ENCODE results near the gene RBM5. TPM values are rescaled to one million over a fixed set of nuclear protein-coding genes. Genes with fewer than 3 reads are reported as not detected.
A peak's percentile ranks its signal among the peaks of the same experiment; 100 is the strongest.

The RBM5 gene
- total RNA-seq, 1 donor from 2014 or later: 372 TPM

DNA sequence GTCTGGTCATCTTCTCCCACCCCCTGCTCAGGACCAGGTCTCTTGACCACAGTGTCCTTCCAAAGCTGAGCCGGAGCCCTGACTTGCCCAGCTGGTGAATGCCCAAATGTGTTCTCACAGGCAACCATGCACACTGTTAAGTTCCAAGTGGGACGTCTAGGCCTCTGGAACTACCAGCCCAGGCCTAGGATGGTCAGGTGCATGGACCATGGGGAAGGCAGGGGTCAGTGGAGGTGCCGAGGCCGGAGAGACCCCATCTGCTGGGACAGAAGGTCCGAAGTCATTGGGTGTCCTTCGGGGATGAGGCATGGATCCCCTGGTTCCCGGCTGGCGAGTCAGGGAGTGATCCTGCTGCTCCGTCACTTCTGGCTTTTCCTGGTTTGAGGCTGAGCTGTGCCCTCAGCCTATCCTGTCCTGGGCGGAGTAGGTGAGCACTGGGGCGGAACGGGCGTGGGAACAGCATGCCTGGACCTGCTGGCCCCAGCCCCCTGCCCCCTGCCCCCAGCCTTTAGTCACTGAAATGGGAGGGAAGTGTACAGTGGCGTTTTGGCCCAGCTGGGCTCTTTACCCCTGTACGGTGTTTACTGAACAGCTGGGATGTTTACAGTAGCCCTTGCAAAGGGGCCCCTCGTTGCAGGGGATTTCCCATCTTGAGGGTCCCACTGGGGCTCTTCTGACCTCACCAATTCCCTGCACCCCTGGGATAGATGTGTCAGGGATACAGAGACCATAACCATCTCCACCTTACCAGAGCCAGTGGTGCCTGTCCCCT lies 78.5 kb downstream of the RBM5 start:
- H3K79me2 ChIP-seq (ENCODE audit: low read depth): peaks cover 12% of the 10 kb centered on the region
- peaks cover 97% of the 10 kb centered on the region for H4K20me1 ChIP-seq (ENCODE audit: low read depth)
- Mint-ChIP-seq H3K36me3 (peaks cover 2% of the 10 kb centered on the region), H3K4me1 (peaks cover 69% of the 10 kb centered on the region), H3K4me3 (peak overlapping the region; percentile 76), H3K27me3 (ENCODE audit: insufficient read depth, low read depth) (peaks cover 10% of the 10 kb centered on the region), H3K27ac (peak overlapping the region; percentile 99), H3K9me3 (no peaks in the 10 kb centered on the region)
- peak; percentile 46 for DNase-seq (ENCODE audit: low spot score)
- no peak for TF ChIP-seq EZH2phosphoT487 (IDR thresholded peaks at IDR 0.05)
- TF ChIP-seq, protein P1, sequence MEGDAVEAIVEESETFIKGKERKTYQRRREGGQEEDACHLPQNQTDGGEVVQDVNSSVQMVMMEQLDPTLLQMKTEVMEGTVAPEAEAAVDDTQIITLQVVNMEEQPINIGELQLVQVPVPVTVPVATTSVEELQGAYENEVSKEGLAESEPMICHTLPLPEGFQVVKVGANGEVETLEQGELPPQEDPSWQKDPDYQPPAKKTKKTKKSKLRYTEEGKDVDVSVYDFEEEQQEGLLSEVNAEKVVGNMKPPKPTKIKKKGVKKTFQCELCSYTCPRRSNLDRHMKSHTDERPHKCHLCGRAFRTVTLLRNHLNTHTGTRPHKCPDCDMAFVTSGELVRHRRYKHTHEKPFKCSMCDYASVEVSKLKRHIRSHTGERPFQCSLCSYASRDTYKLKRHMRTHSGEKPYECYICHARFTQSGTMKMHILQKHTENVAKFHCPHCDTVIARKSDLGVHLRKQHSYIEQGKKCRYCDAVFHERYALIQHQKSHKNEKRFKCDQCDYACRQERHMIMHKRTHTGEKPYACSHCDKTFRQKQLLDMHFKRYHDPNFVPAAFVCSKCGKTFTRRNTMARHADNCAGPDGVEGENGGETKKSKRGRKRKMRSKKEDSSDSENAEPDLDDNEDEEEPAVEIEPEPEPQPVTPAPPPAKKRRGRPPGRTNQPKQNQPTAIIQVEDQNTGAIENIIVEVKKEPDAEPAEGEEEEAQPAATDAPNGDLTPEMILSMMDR (IDR thresholded peaks at IDR 0.05): no peak
- no peak for TF ChIP-seq EZH2 (IDR thresholded peaks at IDR 0.05)
- no peaks in the 10 kb centered on the region for H3K27me3 ChIP-seq
- H3K9me3 ChIP-seq (ENCODE audit: low read depth): no peaks in the 10 kb centered on the region
- H2AFZ ChIP-seq (replicated peaks): no peak overlapping the region
- H3K4me2 ChIP-seq: peak overlapping the region; percentile 66
- peak overlapping the region; percentile 58 for H3K27ac ChIP-seq
- peaks cover 64% of the 10 kb centered on the region for H3K4me1 ChIP-seq
- H3K36me3 ChIP-seq: no peaks in the 10 kb centered on the region
- no peak overlapping the region for H3K9ac ChIP-seq
- H3F3A ChIP-seq (ENCODE audit: low read depth): peaks cover 22% of the 10 kb centered on the region
- H3K4me3 ChIP-seq: no peak overlapping the region

- peaks cover 22% of the 10 kb centered on the region for H3F3A ChIP-seq (ENCODE audit: low read depth)
- H4K20me1 ChIP-seq (ENCODE audit: low read depth): peaks cover 97% of the 10 kb centered on the region
- no peak for DNase-seq (ENCODE audit: low spot score)
- Mint-ChIP-seq H3K4me1 (peaks cover 65% of the 10 kb centered on the region), H3K9me3 (no peaks in the 10 kb centered on the region), H3K4me3 (peak overlapping the region; percentile 67), H3K27me3 (ENCODE audit: insufficient read depth, low read depth) (peaks cover 10% of the 10 kb centered on the region), H3K27ac (peak overlapping the region; percentile 95), H3K36me3 (no peaks in the 10 kb centered on the region)
- no peak overlapping the region for H3K9ac ChIP-seq
- H3K79me2 ChIP-seq (ENCODE audit: low read depth): peaks cover 12% of the 10 kb centered on the region
- H2AFZ ChIP-seq (replicated peaks): no peak overlapping the region
- TF ChIP-seq EZH2 (IDR thresholded peaks at IDR 0.05): no peak
- no peak for TF ChIP-seq EZH2phosphoT487 (IDR thresholded peaks at IDR 0.05)
- TF ChIP-seq, protein P1 (IDR thresholded peaks at IDR 0.05): no peak
- no peak overlapping the region for H3K4me3 ChIP-seq
- no peaks in the 10 kb centered on the region for H3K27me3 ChIP-seq
- H3K4me2 ChIP-seq: peak overlapping the region; percentile 66
- peaks cover 64% of the 10 kb centered on the region for H3K4me1 ChIP-seq
- H3K9me3 ChIP-seq (ENCODE audit: low read depth): no peaks in the 10 kb centered on the region
- H3K36me3 ChIP-seq: no peaks in the 10 kb centered on the region
- peak overlapping the region; percentile 57 for H3K27ac ChIP-seq
These were observed 79.1 kb downstream of the RBM5 start for GRCh38 chr3:50167841-50168209.

- Histone ChIP-seq H3K27me3 (no peaks in the 10 kb centered on the region), H3F3A (ENCODE audit: low read depth) (peaks cover 22% of the 10 kb centered on the region), H3K9me3 (ENCODE audit: low read depth) (no peaks in the 10 kb centered on the region), H3K36me3 (no peaks in the 10 kb centered on the region), H3K4me2 (peak overlapping the region; percentile 66), H3K27ac (peak overlapping the region; percentile 57), H3K9ac (no peak overlapping the region), H3K79me2 (ENCODE audit: low read depth) (peaks cover 12% of the 10 kb centered on the region), H3K4me1 (peaks cover 64% of the 10 kb centered on the region), H2AFZ (replicated peaks) (no peak overlapping the region), H3K4me3 (peak overlapping the region; percentile 6), H4K20me1 (ENCODE audit: low read depth) (peaks cover 93% of the 10 kb centered on the region)
- DNase-seq (ENCODE audit: low spot score): peak; percentile 72
- Mint-ChIP-seq H3K4me3 (peak overlapping the region; percentile 67), H3K27ac (peak overlapping the region; percentile 95), H3K27me3 (ENCODE audit: insufficient read depth, low read depth) (peaks cover 8% of the 10 kb centered on the region), H3K9me3 (no peaks in the 10 kb centered on the region), H3K4me1 (peaks cover 64% of the 10 kb centered on the region), H3K36me3 (no peaks in the 10 kb centered on the region)
- TF ChIP-seq EZH2phosphoT487 (IDR thresholded peaks at IDR 0.05) (no peak), EZH2 (IDR thresholded peaks at IDR 0.05) (no peak)
- TF ChIP-seq, protein P1 (IDR thresholded peaks at IDR 0.05): no peak
These were observed 79.7 kb downstream of the RBM5 start for GRCh38 chr3:50168388-50168787.

Other genes with a start within 250 kb of the RBM5 start
- gene TRAIP, start 232.4 kb upstream of the RBM5 start, total RNA-seq (ENCODE audit: low replicate concordance): 24.4 and 32.2 TPM in 2 replicates
- gene CAMKV, start 219.0 kb upstream of the RBM5 start, total RNA-seq (ENCODE audit: low replicate concordance): 10.8 and 12.1 TPM in 2 replicates
- 0.32 and 1.8 TPM in 2 replicates for gene MST1R, start 185.0 kb upstream of the RBM5 start, total RNA-seq (ENCODE audit: low replicate concordance)
- gene MON1A, start 159.1 kb upstream of the RBM5 start, total RNA-seq (ENCODE audit: low replicate concordance): 1.9 and 4.5 TPM in 2 replicates
- gene RBM6, start 148.8 kb upstream of the RBM5 start, total RNA-seq (ENCODE audit: low replicate concordance): 126 and 170 TPM in 2 replicates
- gene SEMA3F, start 66.4 kb downstream of the RBM5 start, total RNA-seq (ENCODE audit: low replicate concordance): 14.5 and 42.5 TPM in 2 replicates
- gene GNAT1, start 102.7 kb downstream of the RBM5 start, total RNA-seq (ENCODE audit: low replicate concordance): 0.03 TPM in 1 of 2 replicates, not detected in the other
- 0.17 and 0.77 TPM in 2 replicates for gene SLC38A3, start 116.4 kb downstream of the RBM5 start, total RNA-seq (ENCODE audit: low replicate concordance)
- 249 and 321 TPM in 2 replicates for gene GNAI2, start 147.3 kb downstream of the RBM5 start, total RNA-seq (ENCODE audit: low replicate concordance)
- 0.80 and 8.6 TPM in 2 replicates for gene SEMA3B, start 180.2 kb downstream of the RBM5 start, total RNA-seq (ENCODE audit: low replicate concordance)
- gene LSMEM2, start 190.2 kb downstream of the RBM5 start, total RNA-seq (ENCODE audit: low replicate concordance): 0.37 TPM in 1 of 2 replicates, not detected in the other
- 26.4 and 45.6 TPM in 2 replicates for gene IFRD2, start 203.5 kb downstream of the RBM5 start, total RNA-seq (ENCODE audit: low replicate concordance)
- 2.2 and 4.9 TPM in 2 replicates for gene HYAL3, start 210.5 kb downstream of the RBM5 start, total RNA-seq (ENCODE audit: low replicate concordance)
- 10.1 and 21.8 TPM in 2 replicates for gene NAA80, start 210.5 kb downstream of the RBM5 start, total RNA-seq (ENCODE audit: low replicate concordance)
- 1.6 and 3.0 TPM in 2 replicates for gene HYAL1, start 214.7 kb downstream of the RBM5 start, total RNA-seq (ENCODE audit: low replicate concordance)
- gene HYAL2, start 233.8 kb downstream of the RBM5 start, total RNA-seq (ENCODE audit: low replicate concordance): 38.9 and 92.3 TPM in 2 replicates
- 14.9 and 36.1 TPM in 2 replicates for gene TUSC2, start 239.3 kb downstream of the RBM5 start, total RNA-seq (ENCODE audit: low replicate concordance)

Measured in neural progenitor cell (in vitro differentiated cells).